Breast epithelium (tissue), 4 donors: ENCODE measurements around the gene PTPRZ1. TPM values are rescaled to one million over a fixed set of nuclear protein-coding genes. Genes with fewer than 3 reads are reported as not detected.

ENCODE experiments used
- DNase-seq, 2 donors: peaks; one replicate each; pipeline ENCODE4 v3.0.0-alpha.2; 2019; ENCODE audit warnings: low spot score in 2 of 2
- H3K27ac ChIP-seq, 2 donors: fragments of 200-600 bp; sonication (generic) in 1 of 2; one replicate each; pipeline ENCODE4 v1.5.1; 2016 to 2019; ENCODE audit warnings: mild to moderate bottlenecking in 1 of 2
- H3K27me3 ChIP-seq, 2 donors: fragments of 200-600 bp; sonication (generic) in 1 of 2; one replicate each; pipeline versions ENCODE4 v1.5.1 to v1.6.0; 2017 to 2019; ENCODE audit warnings: control low read depth in 1 of 2, mild to moderate bottlenecking in 1 of 2
- H3K36me3 ChIP-seq: fragments of 200-600 bp; one replicate; pipeline ENCODE4 v1.5.1; 2019
- H3K4me1 ChIP-seq, 2 donors: fragments of 200-600 bp; sonication (generic); one replicate each; pipeline ENCODE4 v1.5.1; 2016 to 2019; ENCODE audit warnings: control low read depth in 1 of 2
- H3K4me3 ChIP-seq, 3 donors: fragments of 200-600 bp; sonication (generic); 1 replicate in 2 of 3; 2 replicates in 1 of 3; pipeline ENCODE4 v1.5.1; 2016 to 2019; ENCODE audit warnings: mild to moderate bottlenecking in 3 of 3, moderate library complexity in 2 of 3
- H3K9me3 ChIP-seq, 2 donors: fragments of 200-600 bp; sonication (generic) in 1 of 2; one replicate each; pipeline ENCODE4 v1.5.1; 2016 to 2019; ENCODE audit warnings: control low read depth in 1 of 2
- POLR2A ChIP-seq: fragments of 450-650 bp; IDR thresholded peaks from one replicate; pipeline ENCODE4 v1.6.1; 2016; ENCODE audit warnings: antibody characterized with exemption, mild to moderate bottlenecking, moderate library complexity
- POLR2AphosphoS5 ChIP-seq, 3 donors: sonication (generic); formaldehyde crosslinking; IDR thresholded peaks; one replicate each; pipeline ENCODE4 v1.6.1; 2017; ENCODE audit warnings: antibody characterized with exemption in 3 of 3
- intact Hi-C: fragments of 100-400 bp; cut with DNase I; formaldehyde crosslinking; loops from one replicate; pipeline ENCODE4 v1.15.1; 2023; ENCODE audit warnings: low total_unique reads
- total RNA-seq, 3 donors: library from RNA; depleted of rRNA; stranded (reverse); fragments of >200 nt; gene quantifications; one replicate each; pipeline ENCODE4 v1.1.0, GENCODE V29; 2016
- TF ChIP-seq, protein P1 (sequence below), 3 donors: fragments of 450-650 bp; IDR thresholded peaks; one replicate each; pipeline ENCODE4 v1.5.1; 2016 to 2017; ENCODE audit warnings: antibody characterized with exemption in 3 of 3, mild to moderate bottlenecking in 3 of 3, moderate library complexity in 3 of 3

PTPRZ1 gene
- total RNA-seq, 3 donors from 2014 or later, result 0.48 to 36.9 (median 32.1) TPM

- Histone ChIP-seq H3K27ac (no peak overlapping the region), H3K36me3 (no peaks in the 10 kb centered on the region), H3K4me1 (no peaks in the 10 kb centered on the region), H3K9me3 (no peaks in the 10 kb centered on the region), H3K4me3 (no peak overlapping the region), H3K27me3 (no peaks in the 10 kb centered on the region)
- TF ChIP-seq POLR2A (no peak), POLR2AphosphoS5 (IDR thresholded peaks at IDR 0.05) (no peak)
- TF ChIP-seq, protein P1, sequence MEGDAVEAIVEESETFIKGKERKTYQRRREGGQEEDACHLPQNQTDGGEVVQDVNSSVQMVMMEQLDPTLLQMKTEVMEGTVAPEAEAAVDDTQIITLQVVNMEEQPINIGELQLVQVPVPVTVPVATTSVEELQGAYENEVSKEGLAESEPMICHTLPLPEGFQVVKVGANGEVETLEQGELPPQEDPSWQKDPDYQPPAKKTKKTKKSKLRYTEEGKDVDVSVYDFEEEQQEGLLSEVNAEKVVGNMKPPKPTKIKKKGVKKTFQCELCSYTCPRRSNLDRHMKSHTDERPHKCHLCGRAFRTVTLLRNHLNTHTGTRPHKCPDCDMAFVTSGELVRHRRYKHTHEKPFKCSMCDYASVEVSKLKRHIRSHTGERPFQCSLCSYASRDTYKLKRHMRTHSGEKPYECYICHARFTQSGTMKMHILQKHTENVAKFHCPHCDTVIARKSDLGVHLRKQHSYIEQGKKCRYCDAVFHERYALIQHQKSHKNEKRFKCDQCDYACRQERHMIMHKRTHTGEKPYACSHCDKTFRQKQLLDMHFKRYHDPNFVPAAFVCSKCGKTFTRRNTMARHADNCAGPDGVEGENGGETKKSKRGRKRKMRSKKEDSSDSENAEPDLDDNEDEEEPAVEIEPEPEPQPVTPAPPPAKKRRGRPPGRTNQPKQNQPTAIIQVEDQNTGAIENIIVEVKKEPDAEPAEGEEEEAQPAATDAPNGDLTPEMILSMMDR (IDR thresholded peaks at IDR 0.05), result no peak
- DNase-seq, result no peak
- intact Hi-C loops, result no loop called here
Observed at GRCh38 chr7:122013630-122014029, 140.7 kb downstream of the PTPRZ1 start.

- Histone ChIP-seq H3K4me3 (no peak overlapping the region), H3K27ac (no peak overlapping the region), H3K9me3 (no peaks in the 10 kb centered on the region), H3K27me3 (no peaks in the 10 kb centered on the region), H3K36me3 (no peaks in the 10 kb centered on the region), H3K4me1 (no peaks in the 10 kb centered on the region)
- no peak for DNase-seq
- intact Hi-C loops, result no loop called here
- TF ChIP-seq POLR2A, result no peak
- TF ChIP-seq POLR2AphosphoS5 (IDR thresholded peaks at IDR 0.05), result no peak
- TF ChIP-seq, protein P1 (IDR thresholded peaks at IDR 0.05), result no peak
Observed at GRCh38 chr7:122014697-122015096, 141.7 kb downstream of the PTPRZ1 start.

- Histone ChIP-seq H3K27ac (no peak overlapping the region), H3K27me3 (no peaks in the 10 kb centered on the region), H3K9me3 (no peaks in the 10 kb centered on the region), H3K4me1 (no peaks in the 10 kb centered on the region), H3K36me3 (no peaks in the 10 kb centered on the region), H3K4me3 (no peak overlapping the region)
- TF ChIP-seq POLR2A (no peak), POLR2AphosphoS5 (IDR thresholded peaks at IDR 0.05) (no peak)
- TF ChIP-seq, protein P1 (IDR thresholded peaks at IDR 0.05), result no peak
- intact Hi-C loops, result no loop called here
- no peak for DNase-seq
Observed at GRCh38 chr7:122018032-122018431, 145.1 kb downstream of the PTPRZ1 start.

GRCh38 chr7:122027058-122027457 is 154.1 kb downstream of the PTPRZ1 start:
- no peak overlapping the region for H3K27ac ChIP-seq
- TF ChIP-seq POLR2A (no peak), POLR2AphosphoS5 (IDR thresholded peaks at IDR 0.05) (no peak)
- TF ChIP-seq, protein P1 (IDR thresholded peaks at IDR 0.05), result no peak
- no peaks in the 10 kb centered on the region for H3K4me1 ChIP-seq
- H3K4me3 ChIP-seq, result no peak overlapping the region
- no peaks in the 10 kb centered on the region for H3K36me3 ChIP-seq
- no peak for DNase-seq
- intact Hi-C loops, result no loop called here
- H3K9me3 ChIP-seq, result no peaks in the 10 kb centered on the region
- H3K27me3 ChIP-seq, result no peaks in the 10 kb centered on the region

GRCh38 chr7:122033641-122034040 is 160.7 kb downstream of the PTPRZ1 start:
- TF ChIP-seq POLR2AphosphoS5 (IDR thresholded peaks at IDR 0.05) (no peak), POLR2A (no peak)
- TF ChIP-seq, protein P1 (IDR thresholded peaks at IDR 0.05), result no peak
- DNase-seq, result no peak

More at GRCh38 chr7:122033641-122034040, 160.7 kb downstream of the PTPRZ1 start:
- Histone ChIP-seq H3K36me3 (no peaks in the 10 kb centered on the region), H3K27me3 (no peaks in the 10 kb centered on the region), H3K4me3 (no peak overlapping the region), H3K27ac (no peak overlapping the region), H3K9me3 (no peaks in the 10 kb centered on the region), H3K4me1 (no peaks in the 10 kb centered on the region)
- intact Hi-C loops, result no loop called here
